GM06990 (cell line): ENCODE data around the gene URB2.

Experiments used
- DNase-seq: peaks from one replicate; pipeline ENCODE4 v3.0.0-alpha.2; 2011; ENCODE audit not compliant: insufficient read length; ENCODE audit errors: extremely low read depth
- H3K27me3 ChIP-seq: replicated peaks from 2 replicates; pipeline ENCODE4 v1.6.0; 2011; ENCODE audit warnings: low read length; ENCODE audit not compliant: control insufficient read depth, insufficient read depth
- H3K36me3 ChIP-seq: 2 replicates; pipeline ENCODE4 v1.5.1; 2011; ENCODE audit warnings: low read length; ENCODE audit not compliant: control insufficient read depth, insufficient read depth
- H3K4me3 ChIP-seq: replicated peaks from 2 replicates; pipeline ENCODE4 v1.5.1; 2011; ENCODE audit warnings: low read depth, mild to moderate bottlenecking, control low read depth, low read length
- CTCF ChIP-seq: IDR thresholded peaks from 2 replicates; pipeline ENCODE4 v1.5.1; 2011; ENCODE audit warnings: low read length, control low read depth, mild to moderate bottlenecking, inconsistent platforms; ENCODE audit not compliant: insufficient read depth, poor library complexity, severe bottlenecking

The URB2 gene

GRCh38 chr1:229672246-229672645 is 46.2 kb downstream of the URB2 start:
- no peak for DNase-seq
- Histone ChIP-seq H3K36me3 (no peaks in the 10 kb centered on the region; the same call in 1 of the 2 replicates), H3K27me3 (no peaks in the 10 kb centered on the region), H3K4me3 (no peak overlapping the region)
- no peak for TF ChIP-seq CTCF

- Histone ChIP-seq H3K4me3 (no peak overlapping the region), H3K27me3 (no peaks in the 10 kb centered on the region), H3K36me3 (no peaks in the 10 kb centered on the region; the same call in 1 of the 2 replicates)
- DNase-seq: no peak
- TF ChIP-seq CTCF: no peak
Observed at GRCh38 chr1:229674042-229674441, 48.0 kb downstream of the URB2 start.

- no peak overlapping the region for H3K4me3 ChIP-seq
- no peaks in the 10 kb centered on the region for H3K27me3 ChIP-seq
- TF ChIP-seq CTCF: no peak
- DNase-seq: no peak
- no peaks in the 10 kb centered on the region for H3K36me3 ChIP-seq
Observed at GRCh38 chr1:229675396-229675795, 49.3 kb downstream of the URB2 start.

GRCh38 chr1:229685149-229685548 is 59.1 kb downstream of the URB2 start:
- H3K36me3 ChIP-seq: no peaks in the 10 kb centered on the region
- no peaks in the 10 kb centered on the region for H3K27me3 ChIP-seq
- TF ChIP-seq CTCF: no peak
- no peak for DNase-seq
- H3K4me3 ChIP-seq: no peak overlapping the region

GRCh38 chr1:229689273-229689672 is 63.2 kb downstream of the URB2 start:
- Histone ChIP-seq H3K36me3 (no peaks in the 10 kb centered on the region), H3K27me3 (no peaks in the 10 kb centered on the region), H3K4me3 (no peak overlapping the region)
- no peak for TF ChIP-seq CTCF
- no peak for DNase-seq

- H3K36me3 ChIP-seq: no peaks in the 10 kb centered on the region
- no peak for DNase-seq
- no peak for TF ChIP-seq CTCF
- no peak overlapping the region for H3K4me3 ChIP-seq
- no peaks in the 10 kb centered on the region for H3K27me3 ChIP-seq
Observed at GRCh38 chr1:229689904-229690303, 63.9 kb downstream of the URB2 start.
